GM18526 (cell line): ENCODE data around the gene CD1D.

ENCODE experiments used
- POLR2A ChIP-seq: IDR thresholded peaks from 3 replicates; pipeline ENCODE4 v1.6.1; 2011; ENCODE audit not compliant: insufficient read length; ENCODE audit errors: extremely low read depth

The CD1D gene

GRCh38 chr1:158180741-158181576, at the start of gene CD1D:
CD1D (plus strand) TSS chr1:158180895; CDS start chr1:158181102, 207 bp downstream.
- no peak for TF ChIP-seq POLR2A

GRCh38 chr1:158131217-158131616, 49.5 kb upstream of the CD1D start:
- TF ChIP-seq POLR2A: no peak

- TF ChIP-seq POLR2A: no peak
Measured at GRCh38 chr1:158140764-158141192, 39.9 kb upstream of the CD1D start.

GRCh38 chr1:158145173-158145719, 35.4 kb upstream of the CD1D start:
- no peak for TF ChIP-seq POLR2A

GRCh38 chr1:158146165-158146564, 34.5 kb upstream of the CD1D start:
- TF ChIP-seq POLR2A: no peak

GRCh38 chr1:158146739-158147138, 34.0 kb upstream of the CD1D start:
- no peak for TF ChIP-seq POLR2A

GRCh38 chr1:158147401-158147800, 33.3 kb upstream of the CD1D start:
- TF ChIP-seq POLR2A: no peak

- no peak for TF ChIP-seq POLR2A
Measured at GRCh38 chr1:158147869-158148268, 32.8 kb upstream of the CD1D start.

- no peak for TF ChIP-seq POLR2A
Measured at GRCh38 chr1:158148468-158148867, 32.2 kb upstream of the CD1D start.

- no peak for TF ChIP-seq POLR2A
Measured at GRCh38 chr1:158149175-158149574, 31.5 kb upstream of the CD1D start.

- no peak for TF ChIP-seq POLR2A
Measured at GRCh38 chr1:158149577-158150269, 31.0 kb upstream of the CD1D start.

- no peak for TF ChIP-seq POLR2A
Measured at GRCh38 chr1:158150523-158150922, 30.2 kb upstream of the CD1D start.

GRCh38 chr1:158153179-158153578, 27.5 kb upstream of the CD1D start:
- TF ChIP-seq POLR2A: no peak

- no peak for TF ChIP-seq POLR2A
Measured at GRCh38 chr1:158153746-158154444, 26.8 kb upstream of the CD1D start.

- TF ChIP-seq POLR2A: no peak
Measured at GRCh38 chr1:158154501-158154900, 26.2 kb upstream of the CD1D start.
